MCF 10A (cell line): ENCODE measurements around the gene ZNF555. TPM values are rescaled to one million over a fixed set of nuclear protein-coding genes. Genes with fewer than 3 reads are reported as not detected.

Experiments used
- BruUV-seq: library from RNA; stranded (reverse); fragments of 400-500 nt; replicated peaks from 2 replicates; lab custom pipeline; 2021; lab: Mats Ljungman, UMichigan
- CTCF ChIA-PET: fragments of 300-600 bp; sonication (Branson Sonifier 250); formaldehyde crosslinking; extraction: SDS; loops from one replicate; lab custom pipeline; 2021; ENCODE audit warnings: antibody characterized with exemption, inconsistent platforms; lab: Yijun Ruan, JAX
- POLR2A ChIA-PET: fragments of 300-600, 350-650 bp; sonication (Branson Sonifier 250); formaldehyde crosslinking; extraction: SDS; loops from one replicate; lab custom pipeline; 2020; ENCODE audit warnings: antibody characterized with exemption, inconsistent platforms; lab: Yijun Ruan, JAX
- DNase-seq: peaks from one replicate; pipeline ENCODE4 v3.0.0-alpha.2; 2018; ENCODE audit not compliant: unreplicated experiment
- H3K27ac Mint-ChIP-seq: one replicate; pipeline ENCODE4 v1.8.0; 2022; ENCODE audit warnings: mild to moderate bottlenecking, low read depth, mixed read lengths; ENCODE audit not compliant: unreplicated experiment
- H3K27me3 Mint-ChIP-seq: one replicate; pipeline ENCODE4 v1.8.0; 2022; ENCODE audit warnings: mixed read lengths; ENCODE audit not compliant: insufficient read depth, unreplicated experiment
- H3K36me3 Mint-ChIP-seq: one replicate; pipeline ENCODE4 v1.8.0; 2022; ENCODE audit warnings: mild to moderate bottlenecking, moderate library complexity, mixed read lengths; ENCODE audit not compliant: insufficient read depth, unreplicated experiment
- H3K4me1 Mint-ChIP-seq: one replicate; pipeline ENCODE4 v1.8.0; 2022; ENCODE audit warnings: mixed read lengths; ENCODE audit not compliant: insufficient read depth, unreplicated experiment
- H3K4me3 Mint-ChIP-seq: one replicate; pipeline ENCODE4 v1.8.0; 2022; ENCODE audit warnings: mild to moderate bottlenecking, moderate library complexity, mixed read lengths; ENCODE audit not compliant: unreplicated experiment
- H3K9me3 Mint-ChIP-seq: one replicate; pipeline ENCODE4 v1.8.0; 2022; ENCODE audit warnings: mixed read lengths; ENCODE audit not compliant: unreplicated experiment
- intact Hi-C: fragments of 100-400 bp; cut with micrococcal nuclease; formaldehyde crosslinking; loops from 2 replicates; pipeline ENCODE4 v1.14.1; 2022
- total RNA-seq: library from RNA; stranded (reverse); gene quantifications from 2 replicates; pipeline ENCODE4 v1.2.3, GENCODE V29; 2022
- TF ChIP-seq, protein P1 (sequence below): fragments of 200-600 bp; IDR thresholded peaks from one replicate; pipeline ENCODE4 v1.8.0; 2022; ENCODE audit warnings: antibody characterized with exemption, mild to moderate bottlenecking; ENCODE audit not compliant: unreplicated experiment

Gene ZNF555
- total RNA-seq, 1 experiment from 2014 or later, result 4.9 TPM

DNA sequence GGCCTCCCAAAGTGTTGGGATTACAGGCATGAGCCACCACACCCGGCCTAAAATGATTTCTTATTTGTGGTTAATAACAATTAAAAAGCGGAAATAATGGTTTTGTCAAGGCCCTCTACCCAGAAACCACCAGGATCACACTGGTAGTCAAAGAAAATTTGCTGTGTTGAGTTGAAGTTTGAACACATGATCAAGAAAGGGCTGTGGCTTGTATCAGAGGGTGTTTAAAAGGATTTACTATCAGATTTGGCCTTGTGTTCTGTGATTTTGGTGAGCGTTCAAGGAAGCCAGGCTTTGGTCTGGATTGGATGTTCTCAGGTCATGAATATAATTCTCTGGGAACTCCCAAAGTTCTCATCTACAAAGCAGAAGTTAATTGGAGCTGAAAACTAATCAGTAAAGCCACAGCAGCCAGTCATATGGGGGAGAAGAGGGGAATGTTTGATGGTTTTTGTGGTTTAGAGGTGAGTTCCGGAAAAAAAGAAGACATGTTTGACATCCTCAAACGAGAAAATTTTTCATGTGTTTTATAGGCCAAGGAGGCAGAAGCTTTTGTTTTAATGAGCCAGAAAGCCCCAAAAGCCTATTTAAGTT lies 15.3 kb downstream of the ZNF555 start:
- POLR2A ChIA-PET, result no interaction called here
- TF ChIP-seq, protein P1, sequence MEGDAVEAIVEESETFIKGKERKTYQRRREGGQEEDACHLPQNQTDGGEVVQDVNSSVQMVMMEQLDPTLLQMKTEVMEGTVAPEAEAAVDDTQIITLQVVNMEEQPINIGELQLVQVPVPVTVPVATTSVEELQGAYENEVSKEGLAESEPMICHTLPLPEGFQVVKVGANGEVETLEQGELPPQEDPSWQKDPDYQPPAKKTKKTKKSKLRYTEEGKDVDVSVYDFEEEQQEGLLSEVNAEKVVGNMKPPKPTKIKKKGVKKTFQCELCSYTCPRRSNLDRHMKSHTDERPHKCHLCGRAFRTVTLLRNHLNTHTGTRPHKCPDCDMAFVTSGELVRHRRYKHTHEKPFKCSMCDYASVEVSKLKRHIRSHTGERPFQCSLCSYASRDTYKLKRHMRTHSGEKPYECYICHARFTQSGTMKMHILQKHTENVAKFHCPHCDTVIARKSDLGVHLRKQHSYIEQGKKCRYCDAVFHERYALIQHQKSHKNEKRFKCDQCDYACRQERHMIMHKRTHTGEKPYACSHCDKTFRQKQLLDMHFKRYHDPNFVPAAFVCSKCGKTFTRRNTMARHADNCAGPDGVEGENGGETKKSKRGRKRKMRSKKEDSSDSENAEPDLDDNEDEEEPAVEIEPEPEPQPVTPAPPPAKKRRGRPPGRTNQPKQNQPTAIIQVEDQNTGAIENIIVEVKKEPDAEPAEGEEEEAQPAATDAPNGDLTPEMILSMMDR, result no peak
- intact Hi-C loops, result no loop called here

DNA sequence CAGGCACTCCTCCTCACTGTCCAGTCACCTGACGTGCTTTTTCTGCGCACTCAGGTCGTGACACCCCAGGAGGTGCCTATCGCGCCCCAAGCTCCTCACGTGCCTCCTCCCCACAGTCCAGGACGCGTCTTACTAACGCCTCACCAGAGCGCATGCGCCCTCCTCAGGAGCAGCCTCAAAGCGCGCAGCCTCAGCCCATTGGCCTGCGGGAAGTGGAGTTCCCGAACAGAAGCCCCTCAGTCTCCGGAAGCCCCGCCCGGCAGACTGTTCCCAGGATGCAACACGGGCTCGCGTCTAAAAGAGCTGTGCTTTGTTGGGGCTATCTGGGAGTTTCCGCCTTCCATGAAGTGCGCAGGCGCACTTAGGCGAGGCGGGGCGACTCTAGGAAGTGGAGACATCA lies 17.6 kb downstream of the ZNF555 start:
- no peak for DNase-seq
- no peaks in the 10 kb centered on the region for H3K4me1 Mint-ChIP-seq
- TF ChIP-seq, protein P1, result no peak
- no peak overlapping the region for H3K27ac Mint-ChIP-seq
- H3K36me3 Mint-ChIP-seq, result peaks cover 10% of the 10 kb centered on the region
- BruUV-seq, result no TSS peak
- POLR2A ChIA-PET, result no interaction called here
- intact Hi-C loops, result no loop called here
- no peaks in the 10 kb centered on the region for H3K27me3 Mint-ChIP-seq
- peaks cover 7% of the 10 kb centered on the region for H3K9me3 Mint-ChIP-seq
- CTCF ChIA-PET, result no interaction called here
- no peak overlapping the region for H3K4me3 Mint-ChIP-seq

More for the DNA sequence above, 15.3 kb downstream of the ZNF555 start:
- no peaks in the 10 kb centered on the region for H3K4me1 Mint-ChIP-seq
- no TSS peak for BruUV-seq
- peaks cover 21% of the 10 kb centered on the region for H3K9me3 Mint-ChIP-seq
- DNase-seq, result no peak
- no peak overlapping the region for H3K27ac Mint-ChIP-seq
- CTCF ChIA-PET, result interaction anchor here (0.5 kb wide), 1 partner anchor 928 kb away, joined by 3 read pairs; no protein-coding TSS in a partner anchor
- H3K36me3 Mint-ChIP-seq, result peaks cover 28% of the 10 kb centered on the region
- H3K4me3 Mint-ChIP-seq, result no peak overlapping the region
- H3K27me3 Mint-ChIP-seq, result no peaks in the 10 kb centered on the region

DNA sequence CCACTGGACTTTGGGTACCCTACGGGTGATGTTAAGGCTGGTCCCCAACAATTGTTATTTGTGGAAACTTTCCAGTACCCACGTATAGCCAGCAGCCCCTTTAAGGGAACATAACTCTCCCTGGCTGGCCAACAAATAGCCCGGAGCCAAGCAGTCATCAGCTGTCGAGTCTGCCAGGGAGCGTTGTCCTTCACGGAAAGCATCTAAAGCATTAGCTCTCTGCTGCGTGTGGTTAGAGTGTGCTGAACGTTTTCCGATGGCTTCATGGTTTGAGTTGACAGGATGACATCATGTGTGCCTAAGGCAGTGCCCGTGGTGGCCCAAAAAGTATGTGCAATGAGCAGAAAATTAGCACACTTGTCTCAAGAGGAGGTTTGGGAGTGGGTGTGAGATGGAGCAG lies 22.5 kb downstream of the ZNF555 start:
- DNase-seq, result no peak
- no peaks in the 10 kb centered on the region for H3K27me3 Mint-ChIP-seq
- H3K9me3 Mint-ChIP-seq, result no peaks in the 10 kb centered on the region
- no peak overlapping the region for H3K27ac Mint-ChIP-seq
- H3K4me3 Mint-ChIP-seq, result no peak overlapping the region
- POLR2A ChIA-PET, result no interaction called here
- intact Hi-C loops, result no loop called here
- TF ChIP-seq, protein P1, result no peak
- peaks cover 3% of the 10 kb centered on the region for H3K36me3 Mint-ChIP-seq
- CTCF ChIA-PET, result interaction anchor here (0.9 kb wide), 1 partner anchor 22 kb away, joined by 3 read pairs; no protein-coding TSS in a partner anchor
- H3K4me1 Mint-ChIP-seq, result no peaks in the 10 kb centered on the region
- BruUV-seq, result no TSS peak

DNA sequence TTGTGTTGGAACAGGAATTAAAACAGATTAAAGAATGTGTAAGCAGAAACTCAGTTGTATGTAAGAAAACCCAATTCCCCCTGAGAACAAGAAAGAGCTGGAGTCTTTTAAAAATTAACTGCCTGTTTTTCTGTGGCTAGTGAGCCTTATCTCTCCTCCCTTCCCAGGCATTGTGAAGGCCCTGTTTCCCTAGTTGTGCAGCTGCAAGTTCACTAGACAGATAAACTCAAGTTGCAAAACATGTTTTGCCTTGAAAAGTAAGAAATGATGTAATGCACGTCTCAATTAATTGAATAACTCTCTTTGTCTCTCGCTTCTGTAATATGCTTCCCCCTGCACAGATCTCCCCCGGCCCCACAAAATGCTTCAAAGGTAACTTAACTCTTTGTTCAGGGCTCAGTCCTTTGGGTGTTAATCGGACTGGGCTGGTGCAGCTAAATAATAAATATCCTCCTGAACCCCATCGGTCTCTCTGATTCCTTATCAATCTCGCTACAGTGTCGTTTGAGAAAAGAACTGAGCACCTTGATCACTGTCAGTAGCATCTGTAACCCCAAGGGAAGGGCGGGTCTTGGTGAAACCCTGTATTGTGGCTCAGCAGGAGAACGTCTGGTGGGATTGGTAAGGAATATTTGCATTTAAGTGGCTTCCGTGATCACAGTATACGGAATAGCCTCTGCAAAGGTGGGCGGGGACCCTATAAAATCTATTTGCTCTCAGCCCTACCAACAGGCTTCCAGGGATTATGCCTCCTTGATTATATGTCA lies 24.2 kb downstream of the ZNF555 start:
- intact Hi-C loops, result no loop called here
- Mint-ChIP-seq H3K27me3 (no peaks in the 10 kb centered on the region), H3K9me3 (no peaks in the 10 kb centered on the region), H3K27ac (no peak overlapping the region), H3K4me1 (no peaks in the 10 kb centered on the region), H3K4me3 (no peak overlapping the region), H3K36me3 (peaks cover 6% of the 10 kb centered on the region)
- TF ChIP-seq, protein P1, result no peak
- no TSS peak for BruUV-seq
- CTCF ChIA-PET, result no interaction called here
- no peak for DNase-seq
- POLR2A ChIA-PET, result no interaction called here
